Superior temporal gyrus (tissue), 1 donor: ENCODE data around the gene WDR17.

Experiments used
- DNase-seq: peaks from one replicate; pipeline ENCODE4 v3.0.0-alpha.2; 2016; ENCODE audit errors: extremely low spot score

Gene WDR17

DNA sequence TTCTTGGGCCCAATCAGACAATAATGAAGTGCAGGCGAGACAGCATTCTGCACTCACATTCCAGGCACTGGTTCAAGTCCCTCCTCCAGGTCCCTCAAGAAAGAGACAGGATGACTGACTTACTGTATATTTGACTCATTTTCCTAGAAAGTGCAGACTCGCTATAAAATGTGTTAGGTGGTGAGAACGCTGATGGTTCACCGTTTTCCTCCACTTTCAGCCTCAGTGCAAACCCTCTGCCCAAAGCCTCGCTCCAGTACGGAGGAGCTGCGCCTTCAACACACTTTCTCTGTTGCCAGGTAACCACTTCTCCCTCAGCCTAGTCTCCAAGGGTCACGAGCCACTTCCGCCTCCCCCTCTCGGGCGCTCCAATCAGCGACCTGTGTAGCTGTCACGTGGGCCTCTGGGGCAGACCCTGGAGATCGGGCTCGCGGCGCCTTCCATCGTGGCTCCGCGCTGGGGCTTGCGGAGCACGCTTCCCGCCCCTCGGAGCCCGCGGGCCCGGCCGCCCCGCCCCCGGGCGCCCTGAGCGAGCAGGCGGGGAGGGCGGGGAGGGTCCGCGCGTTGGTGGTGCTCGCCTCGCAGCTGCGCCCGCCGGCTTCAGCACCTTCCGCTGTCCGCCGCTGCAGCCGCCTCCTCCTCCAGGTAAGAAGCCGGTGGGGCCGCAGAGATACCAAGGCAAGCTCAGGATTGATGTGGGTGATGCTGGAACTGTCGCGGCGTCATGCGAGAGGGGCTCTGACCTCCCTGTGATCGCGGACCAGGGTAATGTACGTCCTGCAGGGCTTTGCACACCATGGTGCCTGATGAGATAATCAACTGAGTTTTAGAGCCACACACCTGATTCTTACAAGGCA lies at the start of gene WDR17:
TSS of gene WDR17 (plus strand) at position 407 of the 857 bp plus-strand sequence. CDS start 45,740 bp downstream, outside the sequence.
- peak; percentile 97 for DNase-seq

DNA sequence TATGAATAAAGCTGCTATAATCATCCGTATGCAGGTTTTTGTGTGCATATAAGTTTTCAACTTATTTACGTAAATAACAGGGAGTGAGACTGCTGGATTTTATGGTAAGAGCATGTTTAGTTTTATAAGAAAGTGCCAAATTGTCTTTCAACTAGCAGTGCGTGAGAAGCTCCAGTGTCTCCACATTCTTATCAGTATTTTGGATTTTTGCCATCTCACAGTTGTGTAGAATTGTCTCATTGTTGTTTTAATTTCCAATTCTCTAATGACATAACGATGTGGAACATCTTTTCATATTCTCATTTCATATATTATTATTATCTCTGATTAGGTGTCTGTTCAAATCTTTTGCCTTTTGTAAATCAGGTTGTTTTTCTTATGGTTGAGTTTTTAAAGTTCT lies 49.0 kb upstream of the WDR17 start:
- DNase-seq: no peak

DNA sequence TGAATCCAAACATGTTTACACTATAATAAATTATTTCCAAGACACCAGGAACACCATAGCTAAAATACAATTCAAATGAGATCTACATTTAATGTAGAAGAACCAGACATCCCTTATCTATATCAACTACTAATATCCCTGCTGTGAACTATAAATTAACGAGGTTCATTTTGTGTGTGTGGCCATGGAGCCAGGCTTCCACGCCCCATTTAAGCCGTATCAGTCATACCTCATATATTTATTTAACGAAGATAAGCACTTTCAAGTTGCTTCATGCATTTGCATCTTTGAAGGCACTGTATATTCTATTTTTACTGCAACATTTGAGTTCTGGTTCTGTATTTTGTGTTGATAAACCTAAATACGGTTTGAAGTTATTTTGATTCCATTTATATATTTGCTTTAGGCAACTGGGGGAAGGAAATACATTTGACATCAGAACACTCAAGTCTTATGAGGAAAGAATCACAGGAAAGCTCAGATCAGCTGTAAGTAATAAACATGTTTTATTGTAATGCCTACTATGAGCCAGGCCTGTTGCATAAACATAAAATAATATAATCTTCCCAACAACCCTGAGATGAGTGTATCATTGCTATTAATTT lies 45.1 kb upstream of the WDR17 start:
- DNase-seq: no peak

DNA sequence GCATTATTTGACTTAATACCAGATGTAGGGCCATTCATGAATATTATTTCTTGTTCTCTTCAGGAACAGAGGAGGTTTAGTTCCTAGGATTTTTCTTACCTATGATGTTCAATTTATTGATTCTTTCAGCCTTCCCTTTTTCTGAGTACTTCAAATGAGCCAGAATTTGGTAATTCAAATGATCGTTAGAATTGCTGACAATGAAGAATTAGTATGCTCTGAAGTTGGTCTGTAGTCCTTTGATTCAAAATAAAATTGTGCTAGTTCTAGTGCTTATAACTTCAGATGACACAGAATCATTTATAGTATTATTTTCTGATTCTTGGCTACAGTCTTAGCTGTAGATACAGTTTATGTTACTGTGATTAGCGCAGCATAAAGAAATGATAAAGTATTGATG lies 35.2 kb upstream of the WDR17 start:
- DNase-seq: no peak

DNA sequence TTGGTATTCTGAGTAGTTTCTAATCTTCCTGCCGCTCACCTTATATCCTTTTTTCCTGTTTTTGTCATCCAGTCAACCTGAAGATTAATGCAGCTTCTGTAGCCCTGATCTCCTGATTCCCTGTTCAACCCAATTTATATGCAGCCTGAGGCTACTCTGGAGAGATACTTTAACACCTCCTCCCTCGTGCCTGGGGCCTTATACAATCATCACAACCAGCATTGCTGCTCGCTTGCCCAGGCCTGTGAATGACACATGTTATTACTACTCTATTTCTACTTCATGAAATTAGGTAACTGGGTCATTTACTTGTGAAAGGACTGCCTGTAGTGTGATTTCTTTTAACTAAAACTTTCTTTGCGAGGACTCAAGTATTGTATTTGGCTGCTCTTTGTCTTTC lies 33.7 kb upstream of the WDR17 start:
- DNase-seq: no peak

DNA sequence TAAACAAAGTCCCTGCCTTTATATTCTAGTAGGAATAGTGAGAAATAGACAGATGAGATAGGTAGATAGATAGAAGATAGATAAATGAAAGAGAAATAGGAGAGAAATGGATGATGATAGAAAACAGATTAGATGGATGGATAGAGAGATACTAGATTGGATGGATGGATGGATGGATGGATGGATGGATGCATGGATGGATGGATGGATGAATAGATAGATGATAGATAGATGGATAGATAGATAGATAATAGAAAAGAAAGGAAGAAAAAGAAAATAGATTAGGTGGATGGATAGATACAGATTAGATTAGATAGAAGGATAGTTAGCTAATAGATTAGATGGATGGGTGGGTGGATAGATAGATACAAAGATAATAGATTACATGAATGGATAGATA lies 33.2 kb upstream of the WDR17 start:
- DNase-seq: no peak

DNA sequence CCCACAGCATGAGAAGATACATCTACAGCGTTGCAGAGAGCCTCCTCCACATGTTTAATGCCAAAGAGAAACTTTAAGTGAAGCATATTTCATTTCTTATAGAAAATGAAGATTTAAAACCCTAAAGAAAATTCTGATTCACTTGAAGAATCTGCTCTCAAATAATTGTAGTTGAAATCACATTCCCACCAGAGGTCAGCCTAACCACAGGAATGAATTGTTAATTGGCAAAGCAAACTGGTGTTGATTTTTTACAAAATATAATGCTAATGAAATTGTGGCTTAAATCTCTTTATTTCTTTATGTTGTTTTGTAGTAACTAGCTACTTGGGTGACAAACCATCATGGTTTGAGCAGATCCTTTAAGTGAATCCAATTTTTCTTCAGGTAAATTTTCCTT lies 31.1 kb upstream of the WDR17 start:
- DNase-seq: peak; percentile 88

DNA sequence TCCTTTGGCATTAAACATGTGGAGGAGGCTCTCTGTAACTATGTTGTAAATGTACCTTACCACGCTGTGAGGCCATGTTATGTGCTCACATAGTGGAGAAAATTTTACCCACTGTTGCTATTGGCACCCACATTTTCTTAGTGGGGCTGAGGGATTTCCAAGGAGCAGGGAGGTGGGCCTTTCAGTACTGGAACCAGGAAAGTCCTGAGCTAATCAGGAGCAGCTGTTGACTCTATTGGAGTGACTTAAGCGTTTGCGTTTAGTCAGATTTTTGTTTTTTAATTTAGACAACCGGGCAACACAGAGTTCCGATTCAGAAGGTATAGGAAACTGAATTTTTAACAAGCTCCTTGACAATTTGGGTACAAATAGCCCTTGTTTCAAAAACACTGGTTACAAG lies 30.7 kb upstream of the WDR17 start:
- DNase-seq: no peak

DNA sequence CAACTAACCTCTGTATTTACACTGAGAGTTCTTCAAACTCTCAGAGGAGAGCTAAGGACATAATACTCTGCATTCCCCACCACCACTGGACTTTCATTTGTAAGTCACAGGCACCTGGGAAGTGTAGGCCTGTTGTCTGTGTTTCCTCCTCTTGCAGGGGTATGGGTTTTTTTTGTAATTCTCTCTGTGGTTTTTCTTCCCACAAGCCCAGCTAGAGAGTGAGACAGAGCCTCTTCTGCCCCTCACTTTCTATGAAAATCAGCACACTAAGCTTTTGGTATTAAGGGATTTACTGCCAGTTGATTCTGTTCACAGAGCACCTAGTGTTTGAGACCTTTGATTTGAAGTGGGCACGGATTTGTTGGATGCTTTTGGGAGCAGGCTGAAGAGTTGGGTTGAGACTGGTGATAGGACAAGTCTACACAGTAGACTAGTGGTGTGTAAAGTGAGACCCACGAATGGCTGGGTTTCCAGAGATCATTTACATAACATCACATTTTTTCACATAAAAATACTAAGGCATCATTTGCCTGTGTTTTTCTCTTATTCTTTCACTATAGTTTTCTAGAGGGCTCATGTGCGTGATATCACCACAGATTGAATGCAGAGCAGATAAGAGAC lies 28.9 kb upstream of the WDR17 start:
- no peak for DNase-seq

DNA sequence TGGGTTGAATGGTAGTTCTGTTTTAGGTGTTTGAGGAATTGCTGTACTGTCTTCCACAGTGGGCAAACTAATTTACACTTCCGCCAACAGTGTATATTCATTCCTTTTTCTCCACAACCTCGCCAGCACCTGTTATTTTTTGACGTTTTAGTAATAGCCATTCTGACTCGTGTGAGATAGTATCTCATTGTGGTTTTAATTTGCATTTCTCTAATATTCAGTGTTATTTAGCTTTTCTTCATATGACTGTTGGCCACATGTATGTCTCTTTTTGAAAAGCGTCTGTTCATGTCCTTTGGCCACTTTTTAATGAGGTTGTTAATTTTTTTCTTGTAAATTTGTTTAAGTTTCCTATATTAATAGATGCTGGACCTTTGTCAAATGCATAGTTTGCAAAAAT lies 26.9 kb upstream of the WDR17 start:
- DNase-seq: no peak

DNA sequence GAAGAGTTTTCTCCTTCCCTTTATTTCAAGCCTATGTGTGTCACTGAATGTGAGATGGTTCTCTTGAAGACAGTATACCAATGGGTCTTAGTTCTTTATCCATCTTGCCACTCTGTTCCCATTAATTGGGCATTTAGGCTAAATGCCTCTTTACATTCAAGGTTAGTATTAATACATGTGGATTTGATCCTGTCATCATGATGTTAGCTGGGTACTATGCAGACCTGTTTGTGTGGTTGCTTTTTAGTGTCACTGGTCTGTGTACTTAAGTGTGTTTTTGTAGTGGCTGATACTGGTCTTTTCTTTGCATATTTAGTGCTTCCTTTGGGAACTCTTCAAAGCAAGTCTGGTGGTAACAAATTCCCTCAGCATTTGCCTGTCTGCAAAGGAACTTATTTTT lies 23.4 kb upstream of the WDR17 start:
- DNase-seq: no peak

DNA sequence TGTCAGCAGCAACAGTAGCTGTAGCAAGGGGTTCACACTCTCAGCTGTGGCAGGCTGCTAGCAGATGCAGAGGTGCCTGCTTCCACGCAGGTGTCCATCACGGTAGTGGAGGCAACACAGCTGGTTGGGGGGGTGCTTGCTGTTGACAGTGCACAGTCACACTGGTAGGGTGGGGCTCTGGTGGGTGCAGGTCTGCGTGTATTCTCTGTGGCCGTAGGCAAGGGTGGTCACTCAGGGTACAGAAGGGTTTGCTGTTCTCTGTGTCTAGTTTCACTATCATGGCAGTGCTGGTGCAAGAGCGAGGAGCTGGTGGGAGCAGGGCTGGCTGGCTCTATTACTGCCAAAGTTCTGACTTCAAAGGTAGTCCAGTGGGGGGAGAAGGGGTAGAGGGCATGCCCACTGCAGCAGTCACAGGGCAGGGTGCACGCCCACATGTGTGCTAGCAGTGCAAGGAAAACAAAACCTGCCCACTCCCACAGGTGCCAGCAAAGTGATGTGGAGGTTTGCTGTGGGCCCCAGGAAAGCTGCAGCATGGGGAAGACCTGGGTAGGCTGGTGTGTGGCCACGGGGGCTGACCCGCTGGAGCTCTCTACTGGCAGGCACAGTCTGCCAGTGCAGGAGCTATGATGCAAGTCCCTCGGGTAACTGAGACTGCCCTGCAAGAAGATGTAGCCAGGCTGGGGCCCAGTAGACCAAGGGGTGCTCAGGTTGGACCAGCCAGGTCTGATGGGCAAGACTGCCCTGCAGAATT lies 21.6 kb upstream of the WDR17 start:
- DNase-seq: no peak

DNA sequence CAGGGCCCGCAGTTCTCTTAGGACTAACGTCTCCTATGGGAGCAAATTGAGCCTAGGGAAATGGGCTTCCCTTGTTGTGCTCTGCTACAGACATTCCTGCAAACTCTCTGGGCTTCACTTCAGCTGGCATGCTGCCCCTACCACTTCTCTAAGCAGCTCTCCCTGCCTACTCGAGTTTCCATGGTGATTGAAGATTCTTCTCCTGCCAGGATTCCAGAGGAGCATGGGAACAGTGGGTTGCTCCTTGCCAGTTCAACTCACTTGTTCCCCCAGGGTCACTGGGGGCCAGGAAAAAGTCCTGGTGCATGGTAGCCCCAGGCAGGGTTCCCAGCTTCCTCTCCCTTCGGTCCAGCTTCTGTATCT lies 21.1 kb upstream of the WDR17 start:
- peak; percentile 79 for DNase-seq

DNA sequence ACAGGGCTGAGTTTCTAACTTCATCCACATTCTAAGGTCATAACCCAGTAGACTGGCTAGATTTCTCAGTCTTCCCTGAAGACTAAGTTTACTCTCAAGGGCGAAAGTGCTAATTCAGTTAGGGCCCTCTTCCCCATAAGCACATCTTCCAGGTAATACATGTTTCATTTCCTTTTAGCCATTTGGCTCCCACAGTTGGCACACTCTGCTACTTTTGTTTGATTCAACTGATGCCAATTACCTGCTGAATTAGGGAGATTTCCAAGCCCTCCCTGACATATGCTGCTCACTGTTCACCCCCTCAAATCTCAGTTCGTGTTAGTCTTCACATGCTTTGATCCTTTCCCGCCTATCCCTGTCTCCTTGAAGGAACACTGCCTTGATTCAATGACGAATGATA lies 17.0 kb upstream of the WDR17 start:
- no peak for DNase-seq

DNA sequence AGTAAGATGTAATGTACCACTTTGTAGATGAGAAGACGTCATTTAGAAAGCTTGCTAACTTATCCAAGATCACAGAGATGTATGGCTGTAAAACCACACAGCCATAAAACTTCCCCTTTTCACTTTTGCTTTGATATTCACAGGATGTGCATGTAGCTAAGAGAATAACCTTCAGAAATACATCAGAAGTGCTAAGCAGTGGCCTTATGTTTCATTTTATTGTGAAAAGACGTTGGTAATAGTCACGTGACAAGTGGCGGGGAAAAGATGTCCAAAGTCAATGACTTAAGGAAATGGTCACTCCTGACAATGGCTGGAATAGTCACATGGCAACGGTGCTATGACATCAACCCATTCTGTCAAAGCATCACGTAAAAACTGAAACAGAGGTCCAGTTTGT lies 12.9 kb upstream of the WDR17 start:
- no peak for DNase-seq

DNA sequence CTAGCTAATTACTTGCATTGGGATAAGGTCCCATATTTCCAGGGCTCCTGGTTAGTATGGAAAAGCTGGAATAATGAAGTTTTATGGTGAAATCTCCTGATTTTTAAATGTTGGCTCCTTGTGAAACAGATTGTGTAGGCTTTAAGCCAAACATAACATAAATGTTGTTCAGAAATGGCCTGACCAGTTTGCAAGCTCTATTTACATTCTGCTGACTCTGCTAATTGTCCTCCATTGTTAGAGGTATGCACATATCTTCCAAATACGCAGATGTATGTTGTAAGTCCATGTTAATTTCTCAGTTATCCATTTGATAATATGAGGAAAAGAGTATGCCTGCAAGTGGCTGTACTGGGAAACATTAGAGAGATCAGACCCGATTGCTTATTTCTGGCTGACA lies 11.9 kb upstream of the WDR17 start:
- no peak for DNase-seq

DNA sequence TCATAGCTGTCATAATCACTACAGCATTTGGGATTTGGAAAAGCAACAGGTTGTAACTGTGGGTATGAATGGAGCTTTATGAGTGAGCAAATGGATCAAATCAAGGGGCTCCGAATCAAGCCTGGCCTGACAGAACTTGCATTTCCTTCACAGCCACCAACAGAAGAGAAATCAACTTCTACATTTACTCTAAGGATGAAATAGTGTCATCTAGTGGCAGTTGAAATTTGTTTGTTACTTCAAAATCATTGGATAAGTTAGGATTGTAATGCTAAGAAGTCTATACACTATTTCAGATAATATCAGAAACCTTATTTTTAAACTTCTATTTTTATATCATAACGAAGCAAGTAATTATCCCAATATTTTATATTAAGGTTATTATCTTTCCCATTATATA lies 10.7 kb upstream of the WDR17 start:
- DNase-seq: peak; percentile 71

DNA sequence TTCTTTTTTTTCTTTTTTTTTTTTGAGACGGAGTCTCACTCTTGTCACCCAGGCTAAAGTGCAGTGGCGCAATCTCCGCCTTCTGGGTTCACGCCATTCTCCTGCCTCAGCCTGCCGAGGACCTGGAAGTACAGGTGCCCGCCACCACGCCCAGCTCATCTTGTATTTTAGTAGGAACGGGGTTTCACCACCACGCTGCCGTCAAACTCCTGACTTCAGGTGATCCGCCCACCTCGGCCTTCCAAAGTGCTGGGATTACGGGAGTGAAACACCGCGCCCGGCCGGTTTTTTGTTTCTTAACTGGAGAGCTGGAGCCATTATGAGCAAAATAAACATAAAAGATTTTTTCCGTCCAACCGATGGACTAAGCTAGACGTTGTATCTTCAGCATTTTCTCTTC lies 1.9 kb upstream of the WDR17 start:
- DNase-seq: no peak

DNA sequence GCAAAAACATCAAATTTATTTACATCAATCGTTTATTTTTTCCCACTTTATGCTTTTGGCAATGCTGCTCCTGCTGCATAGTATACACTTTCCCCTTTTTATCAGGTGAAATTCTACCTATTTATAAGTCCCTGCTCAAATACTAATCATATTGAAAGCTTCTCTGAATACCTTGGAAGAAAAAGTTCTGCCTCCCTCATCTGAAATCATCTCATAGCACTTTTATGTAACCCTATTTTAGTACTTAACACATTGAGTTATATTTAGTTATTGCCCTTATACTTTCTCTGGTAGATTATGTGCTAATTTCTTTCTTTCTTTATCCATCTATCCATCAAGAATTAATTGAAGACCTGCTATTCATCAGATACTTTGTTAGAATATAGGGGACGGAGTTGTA lies 1.1 kb upstream of the WDR17 start:
- DNase-seq: no peak

DNA sequence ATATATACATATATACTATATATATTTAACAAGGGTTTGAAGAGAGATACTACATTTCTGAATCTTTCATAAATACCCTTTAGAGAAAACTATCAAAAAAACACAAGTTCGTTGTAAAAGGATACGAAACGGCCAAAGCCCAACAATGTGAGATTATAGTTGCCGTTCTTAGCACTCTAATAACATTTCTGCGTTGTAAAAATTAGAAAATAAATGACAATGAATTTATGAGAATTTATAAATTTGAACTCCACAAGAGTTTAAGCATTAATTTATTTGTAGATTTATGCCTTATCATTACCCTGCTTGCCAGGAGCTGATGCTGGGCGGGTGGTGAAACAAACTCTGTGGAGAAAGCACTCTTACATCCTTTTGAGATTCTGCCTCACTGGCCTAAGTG lies 1.1 kb downstream of the WDR17 start:
- DNase-seq: peak; percentile 58

DNA sequence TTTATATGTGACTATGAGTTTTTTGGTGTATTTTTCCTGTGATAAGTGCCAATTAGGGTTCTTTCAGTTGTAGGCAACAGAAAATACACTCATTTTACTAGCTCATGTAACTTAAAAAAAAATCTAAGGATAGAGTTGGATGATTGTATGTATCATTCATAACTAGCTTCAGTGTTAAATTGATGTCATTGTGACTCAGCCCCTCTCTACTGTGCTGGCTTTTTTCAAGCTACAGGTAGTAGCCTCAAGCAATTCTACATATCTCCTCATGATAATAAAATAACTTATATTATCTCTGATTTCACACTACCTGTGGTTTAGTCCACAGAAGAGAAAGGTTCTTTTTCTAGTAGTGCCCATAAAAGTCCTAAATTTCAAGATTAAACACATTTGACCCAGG lies 11.9 kb downstream of the WDR17 start:
- no peak for DNase-seq

DNA sequence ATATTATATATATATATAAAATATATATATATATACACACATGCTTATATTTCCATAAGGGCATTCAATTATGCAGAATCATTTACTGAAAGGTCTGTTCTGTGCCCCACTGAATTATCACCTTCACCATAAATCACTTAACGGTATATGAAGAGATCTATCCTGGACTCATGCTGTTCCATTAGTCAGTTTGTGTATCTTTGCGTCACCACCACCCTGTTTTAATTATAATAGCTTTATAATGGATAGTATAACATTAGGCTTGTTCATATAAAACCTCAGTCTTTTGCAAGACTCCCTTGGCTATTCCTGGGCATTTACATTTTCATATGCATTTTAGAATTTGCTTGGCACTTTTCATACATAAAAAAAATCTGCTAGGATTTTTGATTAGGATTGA lies 19.1 kb downstream of the WDR17 start:
- DNase-seq: no peak

DNA sequence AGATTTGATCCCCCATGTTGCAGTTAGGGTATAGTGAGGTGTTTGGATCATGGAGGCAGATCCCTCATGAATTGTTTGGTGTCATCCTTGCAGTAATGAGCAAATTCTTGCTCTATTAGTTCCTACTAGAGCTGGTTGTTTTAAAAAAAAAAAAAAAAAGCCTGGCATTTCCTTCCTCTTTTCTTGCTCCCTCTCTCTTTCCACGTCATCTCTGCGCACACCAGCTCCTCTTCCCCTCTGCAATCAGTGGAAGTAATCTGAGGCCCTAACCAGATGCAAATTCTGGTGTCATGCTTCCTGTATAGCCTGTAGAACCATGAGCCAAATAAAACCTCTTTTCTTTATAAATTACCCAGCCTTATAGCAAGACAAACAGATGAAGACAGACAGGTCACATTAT lies 24.5 kb downstream of the WDR17 start:
- DNase-seq: no peak
